ENCODE measurements around the gene ERI3.
A peak's percentile ranks its signal among the peaks of the same experiment; 100 is the strongest.

Gene ERI3, protein sequence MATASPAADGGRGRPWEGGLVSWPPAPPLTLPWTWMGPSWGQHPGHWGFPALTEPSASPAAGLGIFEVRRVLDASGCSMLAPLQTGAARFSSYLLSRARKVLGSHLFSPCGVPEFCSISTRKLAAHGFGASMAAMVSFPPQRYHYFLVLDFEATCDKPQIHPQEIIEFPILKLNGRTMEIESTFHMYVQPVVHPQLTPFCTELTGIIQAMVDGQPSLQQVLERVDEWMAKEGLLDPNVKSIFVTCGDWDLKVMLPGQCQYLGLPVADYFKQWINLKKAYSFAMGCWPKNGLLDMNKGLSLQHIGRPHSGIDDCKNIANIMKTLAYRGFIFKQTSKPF

GRCh38 chr1:44354840-44355581, at the start of gene ERI3:
TSS of gene ERI3 (minus strand) at chr1:44355257. CDS start at chr1:44355026, 231 bp downstream.
- DNase-seq (ENCODE audit: low spot score): peak; percentile 99

DNA sequence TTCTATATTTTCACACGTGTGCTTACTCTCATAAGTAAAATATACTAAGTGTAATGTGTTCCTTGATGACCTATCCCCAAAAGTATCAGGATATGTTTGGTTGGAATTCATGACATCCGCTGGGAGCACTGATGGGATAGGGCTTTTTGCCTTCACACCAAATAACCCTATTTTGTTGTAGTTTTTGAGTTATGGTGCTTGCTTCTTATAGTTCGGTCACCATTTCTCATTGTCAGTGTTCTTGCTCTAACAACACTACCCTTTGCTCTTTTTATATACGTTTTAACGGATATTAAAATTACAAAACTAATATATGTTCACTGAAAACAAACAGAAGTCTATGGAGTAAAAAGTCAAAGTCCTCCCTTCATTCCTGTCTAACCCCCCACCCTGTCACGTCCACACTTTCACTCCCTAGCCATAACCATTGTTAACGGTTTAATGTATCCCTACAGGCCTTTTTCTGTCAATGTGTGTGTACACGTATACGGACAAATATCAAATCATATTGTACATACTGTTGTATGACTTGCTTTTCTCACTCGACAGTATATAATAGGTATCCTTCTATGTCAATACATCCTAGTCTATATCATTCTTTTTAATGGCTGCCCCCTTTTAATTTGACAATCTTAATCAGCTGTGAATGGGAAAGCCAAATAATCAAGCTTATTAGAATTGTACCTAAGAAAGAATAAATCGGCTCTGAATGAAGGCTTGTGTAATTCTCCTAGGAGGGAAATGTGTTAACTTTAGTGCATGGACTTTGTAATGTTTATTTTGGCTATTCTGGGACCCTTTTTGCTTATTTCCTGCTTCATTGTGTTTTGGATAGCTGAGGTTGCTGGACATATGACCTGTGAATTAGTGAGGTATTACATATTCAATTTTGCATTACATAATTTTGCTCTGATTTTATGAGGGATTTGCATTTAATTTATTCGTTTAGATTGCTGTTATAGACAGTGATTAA, 46.5 kb upstream of the ERI3 start:
- DNase-seq (ENCODE audit: low spot score): no peak

- DNase-seq (ENCODE audit: low spot score): no peak
Observed at GRCh38 chr1:44390277-44390676, 35.2 kb upstream of the ERI3 start.

DNA sequence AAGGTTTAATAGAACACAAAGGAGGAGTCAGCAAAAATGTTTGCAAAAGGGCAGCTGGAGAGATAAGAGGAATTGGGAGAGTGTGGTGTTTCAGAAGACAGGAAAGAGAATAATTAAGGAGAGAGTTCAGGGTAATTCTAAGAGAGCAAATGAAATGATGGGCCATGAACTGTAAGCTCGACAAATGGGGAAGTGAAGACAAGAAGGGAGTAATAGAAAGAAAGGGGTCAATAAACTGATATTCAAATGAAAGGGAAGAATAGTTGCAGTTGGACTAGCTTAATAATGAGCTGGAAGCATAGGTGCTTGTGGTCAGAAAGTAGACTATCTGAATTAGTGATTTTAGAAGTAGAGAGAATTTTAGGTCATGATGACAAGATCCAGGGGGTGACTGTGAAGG, 34.4 kb upstream of the ERI3 start:
- no peak for DNase-seq (ENCODE audit: low spot score)

DNA sequence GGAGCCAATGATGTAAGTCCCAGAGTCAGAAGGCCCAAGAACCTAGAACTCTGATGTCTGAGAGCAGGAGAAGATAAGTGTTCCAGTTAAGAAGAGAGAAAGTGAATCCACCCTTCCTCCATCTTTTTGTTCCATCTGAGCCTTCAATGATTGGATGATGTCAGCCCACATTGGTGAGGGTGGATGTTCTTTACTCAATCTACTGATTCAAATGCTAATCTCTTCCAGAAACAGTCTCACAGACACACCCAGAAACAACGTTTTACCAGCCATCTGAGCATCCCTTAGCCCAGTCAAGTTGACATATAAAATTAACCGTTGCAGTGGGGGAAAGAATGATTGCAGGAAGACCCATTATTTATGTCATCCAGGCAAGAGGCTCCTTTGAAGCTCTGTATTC, 33.5 kb upstream of the ERI3 start:
- no peak for DNase-seq (ENCODE audit: low spot score)

GRCh38 chr1:44380666-44381177, 25.7 kb upstream of the ERI3 start:
- peak; percentile 67 for DNase-seq (ENCODE audit: low spot score)

DNA sequence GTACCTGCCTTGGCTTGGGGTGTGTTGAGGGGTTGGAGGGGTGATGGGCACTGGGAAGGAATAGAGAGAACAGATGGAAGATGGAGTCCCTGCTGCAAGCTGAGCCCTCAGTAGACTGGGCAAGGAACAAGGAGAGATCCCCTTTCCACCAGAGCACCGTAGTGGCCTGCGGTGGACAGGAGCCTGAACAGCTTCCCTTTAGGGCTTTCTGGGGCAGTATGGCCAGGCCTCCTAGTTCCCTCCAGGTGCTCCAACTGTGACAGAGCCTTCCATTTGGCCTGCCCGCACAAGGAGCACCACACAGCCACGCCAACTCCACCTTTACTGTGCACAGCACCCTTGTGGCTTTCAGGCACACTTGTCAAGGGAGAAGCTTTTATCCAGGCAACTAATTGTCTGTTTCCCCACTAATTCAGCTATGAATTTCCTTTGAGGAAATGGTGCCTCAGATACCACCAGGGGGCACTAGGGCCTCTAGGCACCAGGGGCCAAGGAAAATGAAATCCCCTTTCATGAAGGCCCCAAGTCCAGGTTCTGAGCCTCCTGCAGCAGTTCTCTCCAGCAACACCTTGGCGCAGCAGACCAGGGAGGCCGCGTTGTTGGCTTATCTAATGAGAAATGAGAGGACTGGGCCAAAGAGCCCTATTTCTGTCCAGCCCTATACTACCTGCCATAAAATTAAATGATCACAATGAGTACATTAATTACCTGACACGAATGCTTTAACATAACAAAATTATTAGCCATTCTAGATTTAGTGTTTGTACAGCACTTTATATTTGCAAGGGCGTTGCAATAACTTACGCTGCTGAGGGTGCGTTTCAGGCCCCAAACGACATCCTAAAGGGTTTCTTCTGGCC, 23.1 kb upstream of the ERI3 start:
- DNase-seq (ENCODE audit: low spot score): peak; percentile 81

GRCh38 chr1:44375547-44375946, 20.5 kb upstream of the ERI3 start:
- DNase-seq (ENCODE audit: low spot score): no peak

- DNase-seq (ENCODE audit: low spot score): no peak
Observed at GRCh38 chr1:44371206-44371605, 16.1 kb upstream of the ERI3 start.

- DNase-seq (ENCODE audit: low spot score): peak; percentile 36
Observed at GRCh38 chr1:44368471-44369151, 13.6 kb upstream of the ERI3 start.

GRCh38 chr1:44367944-44368343, 12.9 kb upstream of the ERI3 start:
- DNase-seq (ENCODE audit: low spot score): no peak

DNA sequence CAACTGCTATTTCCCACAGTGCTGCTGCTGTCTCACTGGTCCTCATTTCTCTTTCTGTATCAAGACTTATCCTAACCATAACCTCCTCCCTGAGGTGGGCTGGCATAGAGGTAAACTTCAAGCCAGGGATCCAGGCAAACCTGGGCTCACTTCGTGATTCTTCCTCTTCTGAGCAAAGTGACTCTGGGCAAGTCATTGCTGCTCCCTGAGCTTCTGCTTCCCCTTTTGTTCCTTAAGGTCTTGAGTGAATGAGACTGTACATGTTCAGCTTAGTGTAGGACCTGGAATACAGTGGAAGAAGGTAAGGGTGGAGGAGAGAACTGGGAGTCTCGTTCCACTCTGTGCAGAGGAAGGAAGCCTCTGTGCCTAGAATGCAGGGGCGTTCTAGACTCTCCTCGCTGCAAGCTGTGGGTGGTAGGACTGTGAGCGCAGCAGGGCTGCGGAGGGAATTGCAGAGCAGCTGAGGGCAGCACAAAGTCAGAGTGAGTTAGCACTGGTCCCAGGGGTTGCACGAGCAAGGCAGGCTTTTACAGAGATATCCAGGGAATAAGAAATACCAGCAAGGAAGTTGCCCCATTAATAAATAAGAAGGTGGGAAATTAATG, 11.4 kb upstream of the ERI3 start:
- DNase-seq (ENCODE audit: low spot score): no peak

- DNase-seq (ENCODE audit: low spot score): no peak
Observed at GRCh38 chr1:44361478-44361877, 6.4 kb upstream of the ERI3 start.

- DNase-seq (ENCODE audit: low spot score): no peak
Observed at GRCh38 chr1:44359234-44359935, 4.3 kb upstream of the ERI3 start.

DNA sequence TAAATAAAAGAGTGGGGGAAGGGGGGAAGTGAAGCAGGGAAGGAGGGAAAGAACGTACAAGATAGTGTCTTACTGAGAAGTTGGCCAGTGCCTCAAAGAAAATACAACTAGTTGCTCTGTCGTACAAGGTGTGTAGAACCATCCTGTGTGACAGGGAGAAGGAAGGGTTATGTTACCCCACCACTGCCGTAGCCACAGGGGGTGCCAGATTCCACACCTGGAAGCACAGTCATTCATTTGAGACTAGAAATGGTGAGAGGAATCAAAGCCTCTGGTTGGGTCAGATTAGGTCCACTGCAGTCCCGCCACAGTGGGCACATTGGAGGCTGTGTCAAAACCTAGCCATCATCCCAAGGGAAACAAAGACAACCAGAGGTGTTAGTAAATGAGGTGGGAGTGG, 2.7 kb upstream of the ERI3 start:
- DNase-seq (ENCODE audit: low spot score): no peak

DNA sequence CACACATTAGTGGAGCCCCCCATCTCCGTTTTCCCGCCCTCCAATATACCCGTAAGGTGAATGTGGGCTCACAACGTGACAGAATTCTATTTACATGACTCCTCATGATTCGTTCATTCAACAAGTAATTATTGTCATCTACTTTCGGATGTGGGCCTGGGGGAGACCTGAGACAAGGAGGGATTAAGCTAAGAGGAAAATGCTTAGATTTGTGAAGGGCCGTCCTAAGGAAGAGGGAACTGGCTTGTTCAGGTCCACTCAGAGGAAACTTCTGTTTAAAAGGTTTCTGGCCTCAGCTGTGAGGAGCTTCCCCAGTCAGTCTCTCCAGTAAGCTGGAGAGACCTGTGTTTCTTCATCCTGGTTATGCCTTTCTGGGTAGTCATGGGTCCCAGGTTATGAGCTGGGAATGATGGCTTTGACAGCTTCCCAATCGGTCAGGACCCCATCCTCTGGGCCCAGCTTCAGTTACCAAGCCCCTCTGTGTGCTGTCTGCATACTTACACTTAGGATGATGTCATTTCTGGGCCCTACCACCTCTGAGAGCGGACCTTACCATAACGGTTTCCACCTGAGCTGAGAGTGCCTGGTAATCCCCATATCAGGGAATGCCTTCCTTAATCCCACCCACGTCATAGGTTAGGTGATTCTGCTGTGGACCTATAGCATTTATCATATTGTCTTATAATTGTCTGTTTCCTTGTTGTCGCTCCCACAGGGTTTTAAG, 687 bp upstream of the ERI3 start:
- DNase-seq (ENCODE audit: low spot score): no peak

DNA sequence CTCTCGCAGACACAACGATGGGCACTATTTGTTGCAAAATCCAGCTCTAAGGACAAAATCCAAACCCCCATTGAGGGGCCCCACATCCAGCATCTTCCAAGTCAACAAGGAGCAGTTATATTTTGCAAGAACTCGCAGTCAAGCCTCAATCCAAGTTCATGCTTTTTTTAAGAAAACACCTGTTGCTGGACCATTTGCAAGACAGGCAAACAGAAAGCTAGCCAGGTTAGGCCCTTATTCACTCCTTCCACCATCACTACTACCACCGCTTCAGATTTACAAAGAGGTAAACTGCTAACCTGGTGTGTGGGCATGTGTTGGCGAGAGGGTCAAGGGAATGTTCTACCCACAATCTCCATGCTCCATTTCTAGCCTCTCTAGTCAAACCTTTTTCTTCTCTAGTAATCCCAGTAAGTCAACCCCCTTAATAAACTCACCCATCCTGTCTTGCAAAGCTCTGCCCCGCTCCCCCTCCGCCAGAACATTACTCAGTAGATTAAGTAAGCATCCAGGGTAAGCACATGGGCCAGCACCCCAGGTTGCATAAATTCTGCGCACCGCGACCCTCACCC, 703 bp downstream of the ERI3 start:
- no peak for DNase-seq (ENCODE audit: low spot score)

DNA sequence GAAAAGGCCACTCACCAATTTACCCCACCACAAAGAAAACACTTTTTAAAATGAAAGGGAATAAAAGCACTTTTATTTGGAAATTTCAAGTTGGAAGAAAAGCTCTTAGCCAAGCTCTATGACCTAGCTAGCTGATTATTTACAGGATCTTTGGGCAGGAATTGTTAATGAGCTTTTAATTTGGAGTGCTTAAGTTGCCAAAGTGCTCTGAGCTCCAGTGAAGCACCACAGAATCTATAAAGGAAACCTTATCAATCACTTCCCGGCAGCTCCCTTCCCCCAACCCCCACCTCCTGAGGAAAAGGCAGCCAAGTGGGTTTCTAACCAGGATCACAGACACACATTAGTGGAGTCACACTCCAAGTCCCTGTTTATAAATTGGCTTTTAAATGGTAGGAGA, 1.5 kb downstream of the ERI3 start:
- no peak for DNase-seq (ENCODE audit: low spot score)

- no peak for DNase-seq (ENCODE audit: low spot score)
Observed at GRCh38 chr1:44351289-44351688, 3.8 kb downstream of the ERI3 start.

Data from pons (tissue), 1 donor.